Endodermal cell (in vitro differentiated cells): ENCODE data around the gene ELL. TPM values are rescaled to one million over a fixed set of nuclear protein-coding genes. Genes with fewer than 3 reads are reported as not detected.

ENCODE experiments used
- DNase-seq: peaks from one replicate; pipeline ENCODE4 v3.0.0-alpha.2; 2017
- H3K27ac ChIP-seq: 2 replicates; pipeline ENCODE4 v1.5.1; 2013; ENCODE audit warnings: mild to moderate bottlenecking, low read depth, low read length, moderate library complexity
- H3K27me3 ChIP-seq: 2 replicates; pipeline ENCODE4 v1.6.1; 2013; ENCODE audit warnings: mild to moderate bottlenecking, low read length, moderate library complexity; ENCODE audit not compliant: insufficient read depth, control insufficient read depth, poor library complexity, severe bottlenecking
- H3K36me3 ChIP-seq: 2 replicates; pipeline ENCODE4 v1.7.0; 2013; ENCODE audit warnings: mild to moderate bottlenecking, low read length, moderate library complexity; ENCODE audit not compliant: control insufficient read depth, insufficient read depth
- H3K4me1 ChIP-seq: one replicate; pipeline ENCODE4 v1.7.0; 2013; ENCODE audit warnings: low read length; ENCODE audit not compliant: control insufficient read depth, insufficient read depth
- H3K4me3 ChIP-seq: 2 replicates; pipeline ENCODE4 v1.5.1; 2013; ENCODE audit warnings: mild to moderate bottlenecking, low read length, moderate library complexity
- H3K9ac ChIP-seq: 2 replicates; pipeline ENCODE4 v1.6.1; 2013; ENCODE audit warnings: mild to moderate bottlenecking, low read length, moderate library complexity; ENCODE audit not compliant: poor library complexity, severe bottlenecking; ENCODE audit errors: extremely low read depth
- H3K9me3 ChIP-seq: 2 replicates; pipeline ENCODE4 v1.6.1; 2013; ENCODE audit warnings: mild to moderate bottlenecking, low read length, moderate library complexity; ENCODE audit not compliant: control insufficient read depth
- H3K27ac Mint-ChIP-seq: 2 replicates; pipeline ENCODE4 v1.8.0; 2020; ENCODE audit warnings: mixed read lengths
- H3K27me3 Mint-ChIP-seq: 2 replicates; pipeline ENCODE4 v1.8.0; 2021; ENCODE audit warnings: mild to moderate bottlenecking, mixed read lengths; ENCODE audit not compliant: insufficient read depth
- H3K36me3 Mint-ChIP-seq: 2 replicates; pipeline ENCODE4 v1.8.0; 2020; ENCODE audit warnings: low read depth, mixed read lengths
- H3K4me1 Mint-ChIP-seq: 2 replicates; pipeline ENCODE4 v1.8.0; 2020; ENCODE audit warnings: mixed read lengths
- H3K4me3 Mint-ChIP-seq: 2 replicates; pipeline ENCODE4 v1.8.0; 2020; ENCODE audit warnings: mild to moderate bottlenecking, moderate library complexity, mixed read lengths
- H3K9me3 Mint-ChIP-seq: 2 replicates; pipeline ENCODE4 v1.8.0; 2020; ENCODE audit warnings: mild to moderate bottlenecking, mixed read lengths
- WGBS, 2 experiments: methylation state at CpG; one replicate each; pipeline versions ENCODE4 v1.1.5 to v1.1.7; 2013; ENCODE audit warnings: missing lambda C conversion rate in 2 of 2, mixed read lengths in 1 of 2; ENCODE audit not compliant: insufficient coverage in 1 of 2, insufficient read length in 1 of 2; 5-methylcytosine and 5-hydroxymethylcytosine counted together
- total RNA-seq, 2 donors: library from RNA; stranded (reverse); fragmentation: NEBNext Ultra II Directional in 1 of 2; extraction: Animal tissue kit (Norgen Biotek cat#: 25700) in 1 of 2; gene quantifications; 2 replicates in 1 of 2; 3 replicates in 1 of 2; pipeline ENCODE4 v1.2.1, GENCODE V29; 2021
- TF ChIP-seq, protein P1 (sequence below): fragments of 200-600 bp; sonication (generic); conservative IDR thresholded peaks from 2 replicates; pipeline ENCODE4 v1.5.0; 2021; ENCODE audit warnings: antibody characterized with exemption, mild to moderate bottlenecking

The ELL gene
- total RNA-seq, 2 donors from 2014 or later, result 10.9 to 15.4 TPM

DNA sequence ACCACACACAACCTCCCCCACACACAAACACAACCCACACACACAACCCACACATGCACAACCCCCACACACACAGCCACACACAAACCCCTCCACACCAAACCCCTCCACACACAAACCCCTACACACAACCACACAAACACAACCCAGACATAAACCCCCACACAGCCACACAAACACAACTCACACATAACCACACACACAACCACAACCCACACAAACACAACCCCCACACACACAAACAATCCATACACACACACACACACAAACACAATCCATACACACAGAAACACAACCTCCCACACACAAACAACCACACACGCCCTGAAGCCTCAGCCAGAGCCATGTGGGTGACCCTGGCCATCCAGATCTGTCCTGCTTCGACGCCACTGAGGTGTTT is 53.9 kb downstream of the ELL start:
- Histone ChIP-seq H3K9me3 (no peaks in the 10 kb centered on the region), H3K4me1 (no peaks in the 10 kb centered on the region), H3K36me3 (peaks cover 3% of the 10 kb centered on the region), H3K9ac (no peak overlapping the region), H3K27ac (no peak overlapping the region), H3K4me3 (no peak overlapping the region), H3K27me3 (no peaks in the 10 kb centered on the region)
- Mint-ChIP-seq H3K27ac (no peak overlapping the region), H3K36me3 (peaks cover 15% of the 10 kb centered on the region), H3K4me3 (no peak overlapping the region), H3K27me3 (no peaks in the 10 kb centered on the region), H3K9me3 (no peaks in the 10 kb centered on the region), H3K4me1 (peaks cover 9% of the 10 kb centered on the region)
- DNase-seq, result no peak
- TF ChIP-seq, protein P1, sequence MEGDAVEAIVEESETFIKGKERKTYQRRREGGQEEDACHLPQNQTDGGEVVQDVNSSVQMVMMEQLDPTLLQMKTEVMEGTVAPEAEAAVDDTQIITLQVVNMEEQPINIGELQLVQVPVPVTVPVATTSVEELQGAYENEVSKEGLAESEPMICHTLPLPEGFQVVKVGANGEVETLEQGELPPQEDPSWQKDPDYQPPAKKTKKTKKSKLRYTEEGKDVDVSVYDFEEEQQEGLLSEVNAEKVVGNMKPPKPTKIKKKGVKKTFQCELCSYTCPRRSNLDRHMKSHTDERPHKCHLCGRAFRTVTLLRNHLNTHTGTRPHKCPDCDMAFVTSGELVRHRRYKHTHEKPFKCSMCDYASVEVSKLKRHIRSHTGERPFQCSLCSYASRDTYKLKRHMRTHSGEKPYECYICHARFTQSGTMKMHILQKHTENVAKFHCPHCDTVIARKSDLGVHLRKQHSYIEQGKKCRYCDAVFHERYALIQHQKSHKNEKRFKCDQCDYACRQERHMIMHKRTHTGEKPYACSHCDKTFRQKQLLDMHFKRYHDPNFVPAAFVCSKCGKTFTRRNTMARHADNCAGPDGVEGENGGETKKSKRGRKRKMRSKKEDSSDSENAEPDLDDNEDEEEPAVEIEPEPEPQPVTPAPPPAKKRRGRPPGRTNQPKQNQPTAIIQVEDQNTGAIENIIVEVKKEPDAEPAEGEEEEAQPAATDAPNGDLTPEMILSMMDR, result no peak
- 85 to 100% methylated on average over 1 to 3 of the region's 3 CpGs for WGBS, 2 experiments

DNA sequence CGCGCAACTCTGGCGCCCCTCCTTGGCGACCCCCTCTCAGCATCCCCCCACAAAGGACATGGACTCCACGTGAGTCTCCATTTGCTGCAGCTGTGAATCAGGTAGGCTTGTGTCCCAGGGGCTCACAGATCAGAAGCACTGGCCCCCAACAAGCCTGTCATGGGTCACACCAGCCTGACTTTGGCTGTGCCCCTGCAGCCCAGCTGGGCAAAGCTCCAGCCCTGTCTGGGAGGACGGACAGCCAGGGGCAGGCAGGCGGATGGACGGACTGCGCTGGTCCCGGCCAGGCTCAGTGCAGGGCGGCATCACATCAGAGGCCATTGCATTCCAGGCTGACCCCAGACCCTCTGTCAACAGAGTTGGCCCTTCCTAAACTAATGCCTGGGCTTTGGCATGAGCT is 55.5 kb downstream of the ELL start:
- H3K9me3 ChIP-seq, result no peaks in the 10 kb centered on the region
- H3K4me3 ChIP-seq, result no peak overlapping the region
- no peaks in the 10 kb centered on the region for H3K27me3 ChIP-seq
- H3K4me1 ChIP-seq, result no peaks in the 10 kb centered on the region
- Mint-ChIP-seq H3K36me3 (peaks cover 24% of the 10 kb centered on the region), H3K27me3 (no peaks in the 10 kb centered on the region), H3K4me1 (peaks cover 9% of the 10 kb centered on the region), H3K27ac (no peak overlapping the region), H3K9me3 (no peaks in the 10 kb centered on the region), H3K4me3 (no peak overlapping the region)
- TF ChIP-seq, protein P1, result no peak
- 95 to 100% methylated on average over 8 to 11 of the region's 11 CpGs for WGBS, 2 experiments
- no peak for DNase-seq
- H3K36me3 ChIP-seq, result peaks cover 7% of the 10 kb centered on the region
- H3K27ac ChIP-seq, result no peak overlapping the region
- H3K9ac ChIP-seq, result no peak overlapping the region

DNA sequence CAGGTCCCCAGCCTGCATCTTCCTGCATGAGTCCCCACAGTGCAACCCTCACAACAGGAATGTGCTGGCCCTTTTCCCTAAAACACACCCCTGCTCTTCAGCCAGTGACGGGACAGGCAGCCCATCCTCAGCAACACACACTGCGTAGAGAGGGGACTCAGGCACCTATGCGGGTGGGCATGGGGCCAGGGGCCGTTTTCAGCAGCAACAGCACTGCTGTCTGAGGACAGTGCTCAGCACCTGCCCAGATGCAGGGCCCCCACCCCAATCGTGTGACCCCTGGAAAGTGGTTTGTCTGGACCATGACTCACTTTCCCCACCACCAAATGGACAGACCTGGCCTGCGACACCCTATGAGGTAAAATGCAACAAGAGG is 55.9 kb downstream of the ELL start:
- WGBS, 2 experiments, result 93 to 97% methylated on average over 4 to 6 of the region's 6 CpGs
- TF ChIP-seq, protein P1, result no peak
- Mint-ChIP-seq H3K9me3 (no peaks in the 10 kb centered on the region), H3K4me1 (peaks cover 9% of the 10 kb centered on the region), H3K27ac (no peak overlapping the region), H3K27me3 (no peaks in the 10 kb centered on the region), H3K4me3 (no peak overlapping the region), H3K36me3 (peaks cover 27% of the 10 kb centered on the region)
- Histone ChIP-seq H3K36me3 (peaks cover 10% of the 10 kb centered on the region), H3K27me3 (no peaks in the 10 kb centered on the region), H3K4me1 (no peaks in the 10 kb centered on the region), H3K9ac (no peak overlapping the region), H3K27ac (no peak overlapping the region), H3K9me3 (no peaks in the 10 kb centered on the region), H3K4me3 (no peak overlapping the region)
- DNase-seq, result no peak
